NCI-H2227 treated with DMSO at 0.1 percent for 48 hours (cell line): Measurements from ENCODE around the gene CDC20.
"Not testable (repeated sequence)": the region's sequence is repeated elsewhere in the genome, so short reads cannot be mapped to it uniquely, and the experiment has no call there.

ENCODE experiments used
- DNase-seq: peaks from one replicate; lab custom pipeline; 2025; lab: John Stamatoyannopoulos, UW

Gene CDC20

DNA sequence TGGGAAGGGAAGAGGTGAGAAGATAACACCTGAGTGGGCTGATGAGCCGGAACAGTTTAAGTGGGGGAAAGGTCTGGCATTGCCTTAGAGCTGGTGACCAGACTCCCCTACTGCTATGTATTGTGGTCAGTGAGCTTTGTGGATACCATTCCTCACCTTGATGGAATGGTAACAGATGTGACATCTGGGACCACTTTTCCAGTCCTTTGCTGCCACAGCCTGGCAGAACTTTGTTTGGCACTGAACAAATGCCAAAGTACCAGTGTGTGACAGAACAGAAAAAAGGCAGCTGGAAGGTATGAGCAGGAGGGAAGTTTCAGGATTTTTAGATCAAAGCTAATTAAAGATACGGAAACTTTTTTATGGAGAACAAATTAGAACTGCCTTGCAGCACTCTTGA is 24.7 kb downstream of the CDC20 start:
- no peak for DNase-seq

DNA sequence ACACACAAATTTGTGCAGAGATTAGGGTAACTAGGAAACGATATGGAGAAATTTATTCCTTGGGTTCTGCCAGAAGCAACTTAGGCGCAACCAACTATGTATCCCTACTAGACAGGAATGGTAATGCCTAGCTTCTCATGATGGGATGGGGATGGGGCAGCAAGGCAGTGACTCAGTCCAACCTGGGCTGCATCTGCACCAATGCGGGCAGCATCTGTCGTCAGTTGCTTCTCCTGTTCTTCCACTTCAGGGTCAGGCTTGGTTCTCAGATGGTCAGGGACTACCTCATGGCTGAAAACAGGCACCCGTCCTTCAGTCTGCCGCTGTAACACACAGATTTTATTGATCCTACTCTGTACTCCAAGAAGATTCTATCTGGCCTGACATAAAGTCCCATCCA is 27.9 kb downstream of the CDC20 start:
- no peak for DNase-seq

DNA sequence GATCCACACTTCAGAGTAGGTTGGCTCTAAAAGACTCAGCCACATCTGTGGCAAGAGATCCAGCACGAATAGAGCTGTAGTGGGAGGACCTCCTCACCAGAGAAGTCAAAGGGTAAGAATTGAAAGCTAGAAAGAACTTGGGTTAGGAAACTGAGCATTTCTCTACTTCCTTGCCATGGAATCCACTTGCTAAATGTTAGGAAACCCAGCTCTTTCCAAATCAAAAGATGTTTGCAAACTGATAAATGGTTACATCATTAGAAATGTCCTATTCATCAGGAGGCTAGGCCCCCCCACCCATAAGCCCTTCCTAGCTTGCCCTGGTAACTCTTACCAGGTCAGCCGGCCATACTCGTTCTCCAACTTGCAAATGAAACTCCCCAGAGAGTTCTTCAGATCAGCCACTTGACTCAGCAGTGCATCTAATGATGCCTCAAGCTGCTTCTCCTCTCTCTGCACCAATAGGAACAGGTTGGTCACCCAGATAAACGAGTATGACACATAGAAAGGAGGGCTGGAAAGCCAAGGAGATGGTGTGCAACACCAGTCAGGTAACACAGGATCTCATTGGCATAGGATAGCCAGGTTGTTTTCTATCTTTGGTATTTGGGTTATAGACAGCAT is 29.3 kb downstream of the CDC20 start:
- no peak for DNase-seq

DNA sequence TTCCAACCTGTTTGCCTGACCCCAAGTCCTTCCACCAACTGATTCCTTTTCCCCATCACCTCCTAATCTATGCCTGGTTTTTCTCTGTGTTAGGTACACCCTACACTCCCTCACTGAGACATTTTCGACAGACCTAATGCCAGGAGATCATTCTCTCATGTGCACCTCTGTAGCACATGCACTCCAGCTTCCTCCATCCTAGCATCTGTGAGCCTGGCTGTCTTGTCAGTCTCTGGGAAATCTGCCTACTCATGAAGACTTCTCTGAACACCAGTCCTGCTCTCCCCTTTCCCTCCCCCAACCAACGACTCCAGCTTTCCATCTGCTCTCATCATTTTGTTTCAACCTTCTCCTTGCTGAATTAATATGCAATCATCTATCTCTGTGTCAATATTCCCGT is 29.8 kb downstream of the CDC20 start:
- DNase-seq = no peak

DNA sequence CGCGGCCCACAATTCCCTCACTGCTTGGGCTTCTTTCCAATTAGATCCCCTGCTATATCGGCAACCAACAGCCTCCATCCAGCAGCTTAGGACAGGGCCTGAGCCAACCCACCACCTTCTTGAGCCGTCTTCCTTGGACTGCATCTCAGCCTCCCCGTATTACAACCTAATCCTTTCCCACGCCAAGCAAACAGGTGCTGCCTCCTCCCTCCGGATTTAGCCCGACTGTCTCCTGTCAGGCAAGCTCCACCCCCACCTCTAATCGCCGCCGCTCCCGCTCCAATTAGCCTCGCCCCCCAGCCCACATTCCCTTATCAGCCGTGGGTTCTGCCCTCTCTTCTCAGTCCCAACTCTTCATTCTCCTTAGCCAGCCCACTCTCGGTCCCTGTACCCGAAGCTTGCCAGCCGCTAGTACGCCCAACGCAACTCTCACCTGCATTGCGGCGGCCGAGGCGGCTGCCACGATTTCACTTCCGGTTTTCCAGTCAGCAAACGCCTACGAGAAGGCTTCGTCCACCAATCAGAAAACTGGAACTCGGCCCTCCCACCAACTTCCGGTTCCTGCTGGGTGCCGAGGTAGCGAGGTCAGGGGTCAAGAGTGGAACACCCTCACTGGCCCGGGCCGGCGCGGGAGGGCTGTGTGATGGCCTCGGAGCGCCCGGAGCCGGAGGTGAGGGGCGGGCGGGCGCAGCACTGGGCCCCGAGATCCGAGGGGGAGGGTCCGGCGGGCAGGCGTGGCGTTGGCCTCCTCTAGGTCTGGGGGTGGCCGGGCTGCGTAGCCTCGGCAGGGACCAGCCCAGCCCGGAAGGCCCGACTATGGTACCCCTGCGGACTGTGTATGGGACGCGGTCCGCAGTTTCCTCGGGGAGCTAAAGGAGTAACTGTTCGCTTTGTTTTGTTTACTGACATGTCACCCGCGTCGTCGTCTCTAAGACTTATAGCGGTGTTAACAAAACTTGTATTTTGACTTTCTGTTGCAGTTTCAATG is 30.8 kb downstream of the CDC20 start, which contains the start of the genes MED8 and SZT2:
Gene MED8 (minus strand): TSS at position 475 of the 988 bp plus-strand sequence. CDS start 36 bp downstream, at position 439.
Gene SZT2 (plus strand): TSS at position 574 of the 988 bp plus-strand sequence. CDS start 70 bp downstream, at position 644.
- DNase-seq = peak; percentile 89

DNA sequence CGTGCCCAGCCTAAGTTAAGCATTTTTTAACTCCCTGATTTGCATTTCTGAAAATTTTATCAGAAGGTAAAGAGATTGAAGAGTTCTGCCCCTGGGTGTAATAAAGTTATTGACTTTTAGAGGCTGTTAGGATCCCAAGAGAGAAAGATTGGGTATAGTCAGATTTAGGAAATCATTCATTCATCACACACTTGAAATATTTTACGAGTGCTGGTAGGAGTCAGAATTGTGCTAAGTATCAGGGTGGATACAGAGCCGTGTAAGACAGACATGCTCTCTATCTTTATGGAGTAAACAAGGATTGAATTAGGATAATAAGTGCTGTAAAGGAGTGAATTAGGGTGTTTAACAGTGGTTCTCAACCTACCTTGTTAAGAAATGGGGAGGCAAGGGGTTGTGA is 33.9 kb downstream of the CDC20 start:
- no peak for DNase-seq

DNA sequence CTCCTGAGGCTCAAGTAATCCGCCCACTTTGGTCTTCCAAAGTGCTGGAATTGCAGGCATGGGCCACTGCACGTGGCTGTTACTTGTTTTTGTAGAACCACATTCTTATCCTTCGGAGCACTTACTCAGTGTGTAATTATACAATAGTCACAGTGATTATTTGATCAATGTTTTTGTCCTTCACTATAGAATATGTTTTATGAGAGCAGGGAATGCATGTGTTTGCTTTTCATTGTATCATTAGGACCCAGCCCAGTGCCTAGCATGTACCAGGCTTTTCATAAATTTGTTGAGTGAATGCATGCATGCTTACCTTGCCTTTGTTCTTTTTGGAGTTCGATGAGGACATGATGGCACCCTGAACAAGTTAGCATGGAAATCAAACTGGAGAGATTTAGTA is 36.7 kb downstream of the CDC20 start:
- DNase-seq = no peak

DNA sequence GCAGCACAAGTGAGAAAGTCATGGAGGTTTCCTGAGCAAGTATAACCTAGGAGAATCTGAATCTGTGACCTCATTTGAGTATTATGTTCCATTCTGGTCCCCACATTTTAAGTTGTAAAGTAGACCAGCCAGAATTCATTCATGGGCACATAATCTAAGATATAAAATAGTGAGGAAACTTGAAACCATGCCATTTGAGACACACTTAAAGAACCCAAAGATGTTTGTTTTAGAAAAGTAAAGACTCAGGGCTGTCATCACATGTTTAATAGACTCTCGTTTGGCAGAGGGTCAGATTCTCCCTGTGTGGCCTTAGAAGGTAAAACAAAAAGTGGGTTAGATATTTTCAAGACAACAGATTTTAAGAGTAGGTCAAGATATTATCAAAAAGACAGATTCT is 37.3 kb downstream of the CDC20 start:
- DNase-seq = no peak

DNA sequence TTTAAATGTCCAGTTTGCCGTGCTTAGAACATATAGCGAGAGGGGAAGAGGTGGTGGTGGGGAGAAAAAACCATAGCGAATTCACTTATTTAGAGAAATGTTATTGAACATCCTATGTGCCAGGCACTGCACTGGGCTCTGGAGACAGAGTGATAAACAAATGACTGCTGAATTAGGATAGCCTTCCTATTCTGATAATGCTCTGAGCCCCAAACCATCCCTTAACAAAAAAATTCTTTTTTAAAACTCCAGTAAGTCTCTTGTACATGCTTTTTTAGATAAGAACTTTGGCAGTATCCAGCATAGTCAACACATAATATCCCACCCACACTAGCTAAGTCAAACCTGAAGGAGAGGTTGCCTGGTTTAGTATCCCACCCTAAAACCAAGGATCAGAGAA is 39.4 kb downstream of the CDC20 start:
- DNase-seq = no peak

DNA sequence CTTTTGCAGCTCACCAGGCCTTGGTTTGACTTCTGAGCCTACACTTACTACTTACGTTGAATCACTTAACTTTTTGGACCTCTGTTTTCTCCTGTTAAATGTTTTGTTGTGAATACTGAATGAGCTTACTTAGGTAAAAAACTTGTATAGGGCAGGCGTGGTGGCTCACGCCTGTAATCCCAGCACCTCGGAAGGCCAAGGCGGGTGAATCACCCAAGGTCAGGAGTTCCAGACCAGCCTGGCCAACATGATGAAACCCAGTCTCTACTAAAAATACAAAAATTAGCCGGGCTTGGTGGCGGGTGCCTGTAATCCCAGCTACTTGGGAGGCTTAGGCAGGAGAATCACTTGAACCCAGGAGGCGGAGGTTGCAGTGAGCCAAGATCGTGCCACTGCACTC is 41.7 kb downstream of the CDC20 start:
- not testable (repeated sequence) for DNase-seq

DNA sequence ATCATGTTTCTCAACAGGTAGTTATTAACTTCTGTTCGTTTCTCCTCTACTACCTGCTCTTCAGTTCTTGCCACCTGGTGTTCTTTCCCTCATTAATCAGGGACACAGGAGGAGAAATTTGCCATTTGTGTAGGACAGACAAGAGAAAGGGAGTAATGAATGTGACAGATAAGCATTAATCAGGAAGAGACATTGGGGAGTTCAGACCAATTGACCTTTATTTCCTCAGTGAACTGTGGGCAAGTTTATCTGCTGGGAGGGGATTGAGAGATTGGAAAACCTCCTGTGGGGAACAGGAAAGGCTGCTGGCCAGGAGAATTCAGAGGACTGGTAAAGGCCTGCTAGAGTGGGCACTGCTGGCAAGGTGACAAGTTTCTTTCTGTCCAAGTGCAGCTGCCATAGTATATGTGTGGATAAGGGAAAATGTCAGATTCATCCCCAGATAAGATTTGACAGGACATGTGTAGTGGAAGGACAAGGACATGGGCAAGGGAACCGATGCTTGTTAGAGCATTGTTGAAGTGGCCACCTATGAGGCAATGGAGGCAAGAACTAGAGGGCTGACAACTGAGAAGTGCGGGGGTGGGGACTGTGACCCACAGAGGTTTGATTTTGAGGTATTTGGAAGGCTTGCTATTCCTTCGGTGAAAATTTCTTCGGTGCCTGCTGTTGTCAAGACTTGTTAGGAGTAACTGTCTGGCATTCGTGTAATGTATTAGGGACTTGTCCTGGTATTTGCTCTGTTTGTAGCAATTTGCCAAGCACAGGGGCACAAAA is 43.5 kb downstream of the CDC20 start:
- no peak for DNase-seq

DNA sequence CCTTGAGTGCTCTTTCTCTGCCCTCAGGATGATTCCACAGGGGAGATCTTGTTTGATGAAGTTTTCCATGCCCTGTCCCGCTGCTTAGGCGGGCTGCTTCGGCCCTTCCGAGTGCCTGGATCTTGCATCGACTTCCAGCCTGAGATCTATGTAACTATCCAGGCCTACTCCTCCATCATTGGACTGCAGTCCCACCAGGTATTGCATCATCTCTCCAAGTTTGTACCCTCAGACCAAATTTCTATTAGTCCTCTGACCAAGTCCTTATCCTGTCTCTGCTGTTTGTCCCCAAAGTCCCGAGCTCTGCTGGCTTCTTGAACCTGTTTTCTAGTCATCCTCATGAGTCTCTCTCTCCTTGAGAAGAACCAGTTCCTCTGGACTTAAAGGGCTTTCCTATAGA is 45.6 kb downstream of the CDC20 start:
- DNase-seq = no peak

DNA sequence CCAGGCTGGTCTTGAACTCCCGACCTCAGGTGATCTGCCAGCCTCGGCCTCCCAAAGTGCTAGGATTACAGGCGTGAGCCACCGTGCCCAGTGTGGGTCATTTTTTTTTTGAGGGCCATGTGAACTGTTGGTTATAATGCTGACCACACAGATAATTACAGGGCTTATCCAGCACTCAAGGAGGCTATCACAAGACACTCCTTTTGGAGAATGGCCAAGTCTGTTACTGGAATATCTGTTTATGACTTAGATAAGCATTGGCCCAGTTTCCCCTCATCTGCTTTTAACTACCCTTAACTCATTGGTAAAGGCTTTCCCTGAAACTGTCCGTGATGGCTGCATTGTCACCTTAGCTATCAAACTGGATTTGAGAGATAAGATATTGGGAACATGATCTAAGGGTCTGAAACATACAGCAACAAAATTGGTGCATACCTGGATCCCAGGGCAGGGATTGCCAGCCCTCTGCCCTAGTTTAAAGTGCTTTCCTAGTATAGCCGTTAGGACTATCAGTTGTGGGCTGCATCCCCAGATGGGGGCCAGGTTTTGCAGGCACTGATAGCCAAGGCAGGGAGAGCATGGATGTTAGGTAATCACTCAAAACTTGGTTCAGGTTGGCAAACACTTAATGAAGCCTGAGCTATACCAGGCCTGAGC is 46.6 kb downstream of the CDC20 start:
- no peak for DNase-seq

DNA sequence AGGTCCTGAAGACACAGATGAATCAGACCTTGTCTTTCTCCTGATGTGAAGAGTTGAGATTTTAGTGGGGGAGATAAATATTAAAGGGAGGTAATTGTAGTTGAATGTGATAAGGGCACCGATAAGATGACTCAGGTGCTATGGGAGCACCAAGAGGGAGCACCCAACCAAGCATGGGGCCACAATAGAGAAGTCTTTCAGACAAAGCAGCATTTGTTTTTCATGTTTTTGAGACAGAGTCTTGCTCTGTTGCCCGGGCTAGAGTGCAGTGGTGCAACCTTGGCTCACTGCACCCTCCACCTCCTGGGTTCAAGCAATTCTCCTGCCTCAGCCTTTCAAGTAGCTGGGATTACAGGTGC is 47.1 kb downstream of the CDC20 start:
- DNase-seq = no peak

DNA sequence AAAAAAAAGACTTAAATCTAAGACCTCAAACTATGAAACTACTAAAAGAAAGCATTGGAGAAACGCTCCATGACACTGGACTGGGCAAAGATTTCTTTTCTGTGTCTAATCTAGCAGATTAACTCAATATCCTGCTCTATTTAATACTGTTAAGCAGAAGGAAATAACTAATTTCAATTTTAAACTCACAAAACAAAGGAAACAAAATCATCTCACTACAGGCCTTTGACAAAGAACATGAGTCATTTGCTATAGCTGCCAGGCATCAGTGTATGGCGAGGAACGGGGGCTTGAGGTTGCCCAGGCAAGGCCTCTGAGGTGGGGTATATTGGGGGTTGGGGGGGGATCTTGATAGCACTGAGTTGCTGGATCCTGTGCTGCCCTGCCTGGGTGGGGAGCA is 51.8 kb downstream of the CDC20 start:
- DNase-seq = no peak
